Neural cell (in vitro differentiated cells): Measurements from ENCODE around the gene DOCK9.

Experiments
- EP300 ChIP-seq: fragments of 450-650 bp; conservative IDR thresholded peaks from 2 replicates; pipeline ENCODE4 v1.6.1; 2014; ENCODE audit warnings: antibody characterized with exemption, mild to moderate bottlenecking, moderate library complexity; ENCODE audit not compliant: poor library complexity, severe bottlenecking
- EZH2 ChIP-seq: fragments of 200-600, 300-800 bp; shearing (Covaris generic), sonication (generic); IDR thresholded peaks from 2 replicates; pipeline ENCODE4 v1.6.1; 2014; ENCODE audit warnings: antibody characterized with exemption, low read length, borderline replicate concordance, mild to moderate bottlenecking; ENCODE audit not compliant: insufficient read depth, poor library complexity, severe bottlenecking
- MXI1 ChIP-seq: fragments of 450-650 bp; conservative IDR thresholded peaks from 2 replicates; pipeline ENCODE4 v1.6.1; 2014; ENCODE audit warnings: antibody characterized with exemption, mild to moderate bottlenecking; ENCODE audit not compliant: poor library complexity, severe bottlenecking
- POLR2AphosphoS5 ChIP-seq: IDR thresholded peaks from 2 replicates; pipeline ENCODE4 v1.6.1; 2012
- RAD21 ChIP-seq: fragments of 450-650 bp; conservative IDR thresholded peaks from 2 replicates; pipeline ENCODE4 v1.6.1; 2014; ENCODE audit warnings: antibody characterized with exemption, mild to moderate bottlenecking, moderate library complexity
- SMC3 ChIP-seq: fragments of 450-650 bp; conservative IDR thresholded peaks from 2 replicates; pipeline ENCODE4 v1.6.1; 2014; ENCODE audit warnings: antibody characterized with exemption, mild to moderate bottlenecking, moderate library complexity; ENCODE audit not compliant: poor library complexity
- TAF1 ChIP-seq: IDR thresholded peaks from 2 replicates; pipeline ENCODE4 v1.6.1; 2012; ENCODE audit warnings: low read depth
- TF ChIP-seq, protein P1 (sequence below): fragments of 450-650 bp; IDR thresholded peaks from 2 replicates; pipeline ENCODE4 v1.5.1; 2014; ENCODE audit warnings: antibody characterized with exemption, mild to moderate bottlenecking, moderate library complexity; ENCODE audit not compliant: poor library complexity, severe bottlenecking
- TF ChIP-seq, protein P2 (sequence below): IDR thresholded peaks from 2 replicates; pipeline ENCODE4 v1.6.1; 2012; ENCODE audit warnings: borderline replicate concordance

DNA sequence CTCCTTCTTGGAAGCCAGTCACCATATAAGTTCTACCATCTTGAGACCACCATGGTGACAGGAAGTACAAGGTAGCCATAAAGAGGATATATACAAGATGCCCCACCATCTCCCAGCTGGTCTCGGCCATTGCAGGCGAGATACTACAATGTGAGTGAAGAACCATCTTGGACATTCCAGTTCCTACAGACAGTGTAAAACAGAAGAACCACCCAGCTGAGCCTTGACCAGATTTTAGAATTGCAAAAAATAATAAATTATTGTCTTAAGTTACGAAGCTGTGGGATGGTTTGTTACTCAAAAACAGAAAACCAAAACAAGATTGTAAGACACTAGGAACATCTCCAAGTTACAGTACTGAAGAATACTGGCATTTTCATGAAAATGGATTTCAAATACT, 43.6 kb downstream of the DOCK9 start:
- TF ChIP-seq, protein P1, sequence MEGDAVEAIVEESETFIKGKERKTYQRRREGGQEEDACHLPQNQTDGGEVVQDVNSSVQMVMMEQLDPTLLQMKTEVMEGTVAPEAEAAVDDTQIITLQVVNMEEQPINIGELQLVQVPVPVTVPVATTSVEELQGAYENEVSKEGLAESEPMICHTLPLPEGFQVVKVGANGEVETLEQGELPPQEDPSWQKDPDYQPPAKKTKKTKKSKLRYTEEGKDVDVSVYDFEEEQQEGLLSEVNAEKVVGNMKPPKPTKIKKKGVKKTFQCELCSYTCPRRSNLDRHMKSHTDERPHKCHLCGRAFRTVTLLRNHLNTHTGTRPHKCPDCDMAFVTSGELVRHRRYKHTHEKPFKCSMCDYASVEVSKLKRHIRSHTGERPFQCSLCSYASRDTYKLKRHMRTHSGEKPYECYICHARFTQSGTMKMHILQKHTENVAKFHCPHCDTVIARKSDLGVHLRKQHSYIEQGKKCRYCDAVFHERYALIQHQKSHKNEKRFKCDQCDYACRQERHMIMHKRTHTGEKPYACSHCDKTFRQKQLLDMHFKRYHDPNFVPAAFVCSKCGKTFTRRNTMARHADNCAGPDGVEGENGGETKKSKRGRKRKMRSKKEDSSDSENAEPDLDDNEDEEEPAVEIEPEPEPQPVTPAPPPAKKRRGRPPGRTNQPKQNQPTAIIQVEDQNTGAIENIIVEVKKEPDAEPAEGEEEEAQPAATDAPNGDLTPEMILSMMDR = no peak
- no peak for TF ChIP-seq EZH2
- no peak for TF ChIP-seq TAF1
- no peak for TF ChIP-seq RAD21
- TF ChIP-seq POLR2AphosphoS5 = no peak
- TF ChIP-seq EP300 = no peak
- TF ChIP-seq, protein P2, sequence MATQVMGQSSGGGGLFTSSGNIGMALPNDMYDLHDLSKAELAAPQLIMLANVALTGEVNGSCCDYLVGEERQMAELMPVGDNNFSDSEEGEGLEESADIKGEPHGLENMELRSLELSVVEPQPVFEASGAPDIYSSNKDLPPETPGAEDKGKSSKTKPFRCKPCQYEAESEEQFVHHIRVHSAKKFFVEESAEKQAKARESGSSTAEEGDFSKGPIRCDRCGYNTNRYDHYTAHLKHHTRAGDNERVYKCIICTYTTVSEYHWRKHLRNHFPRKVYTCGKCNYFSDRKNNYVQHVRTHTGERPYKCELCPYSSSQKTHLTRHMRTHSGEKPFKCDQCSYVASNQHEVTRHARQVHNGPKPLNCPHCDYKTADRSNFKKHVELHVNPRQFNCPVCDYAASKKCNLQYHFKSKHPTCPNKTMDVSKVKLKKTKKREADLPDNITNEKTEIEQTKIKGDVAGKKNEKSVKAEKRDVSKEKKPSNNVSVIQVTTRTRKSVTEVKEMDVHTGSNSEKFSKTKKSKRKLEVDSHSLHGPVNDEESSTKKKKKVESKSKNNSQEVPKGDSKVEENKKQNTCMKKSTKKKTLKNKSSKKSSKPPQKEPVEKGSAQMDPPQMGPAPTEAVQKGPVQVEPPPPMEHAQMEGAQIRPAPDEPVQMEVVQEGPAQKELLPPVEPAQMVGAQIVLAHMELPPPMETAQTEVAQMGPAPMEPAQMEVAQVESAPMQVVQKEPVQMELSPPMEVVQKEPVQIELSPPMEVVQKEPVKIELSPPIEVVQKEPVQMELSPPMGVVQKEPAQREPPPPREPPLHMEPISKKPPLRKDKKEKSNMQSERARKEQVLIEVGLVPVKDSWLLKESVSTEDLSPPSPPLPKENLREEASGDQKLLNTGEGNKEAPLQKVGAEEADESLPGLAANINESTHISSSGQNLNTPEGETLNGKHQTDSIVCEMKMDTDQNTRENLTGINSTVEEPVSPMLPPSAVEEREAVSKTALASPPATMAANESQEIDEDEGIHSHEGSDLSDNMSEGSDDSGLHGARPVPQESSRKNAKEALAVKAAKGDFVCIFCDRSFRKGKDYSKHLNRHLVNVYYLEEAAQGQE = no peak
- no peak for TF ChIP-seq MXI1
- TF ChIP-seq SMC3 = no peak
